Measurements from ENCODE around the gene GLIPR2.

DNA sequence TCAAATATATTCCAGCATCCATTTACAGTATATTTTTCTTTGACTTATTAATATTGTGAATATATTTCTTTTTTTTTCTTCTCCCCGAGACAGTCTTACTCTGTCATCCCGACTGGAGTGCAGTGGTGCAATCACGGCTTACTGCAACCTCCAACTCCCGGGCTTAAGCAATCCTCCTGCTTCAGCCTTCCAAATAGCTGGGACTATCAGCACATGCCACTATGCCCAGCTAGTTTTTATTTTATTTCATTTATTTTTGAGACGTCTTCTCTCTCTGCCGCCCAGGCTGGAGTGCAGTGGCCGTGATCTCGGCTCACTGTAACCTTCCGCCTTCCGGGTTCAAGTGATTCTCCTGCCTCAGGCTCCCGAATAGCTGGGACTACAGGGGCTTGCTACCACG is 7.4 kb upstream of the GLIPR2 start:
- TF ChIP-seq POLR2A (IDR thresholded peaks at IDR 0.05; ENCODE audit: low read length) (no peak), GATA1 (IDR thresholded peaks at IDR 0.05; ENCODE audit: low read depth, low read length) (no peak)

Measured in erythroblast (primary cell).